ENCODE data around the gene HES7. TPM values are rescaled to one million over a fixed set of nuclear protein-coding genes. Genes with fewer than 3 reads are reported as not detected.
A peak's percentile ranks its signal among the peaks of the same experiment; 100 is the strongest.

The HES7 gene
- total RNA-seq, 4 donors from 2014 or later = 0.46 TPM; not detected in 3

- TF ChIP-seq, protein P1, sequence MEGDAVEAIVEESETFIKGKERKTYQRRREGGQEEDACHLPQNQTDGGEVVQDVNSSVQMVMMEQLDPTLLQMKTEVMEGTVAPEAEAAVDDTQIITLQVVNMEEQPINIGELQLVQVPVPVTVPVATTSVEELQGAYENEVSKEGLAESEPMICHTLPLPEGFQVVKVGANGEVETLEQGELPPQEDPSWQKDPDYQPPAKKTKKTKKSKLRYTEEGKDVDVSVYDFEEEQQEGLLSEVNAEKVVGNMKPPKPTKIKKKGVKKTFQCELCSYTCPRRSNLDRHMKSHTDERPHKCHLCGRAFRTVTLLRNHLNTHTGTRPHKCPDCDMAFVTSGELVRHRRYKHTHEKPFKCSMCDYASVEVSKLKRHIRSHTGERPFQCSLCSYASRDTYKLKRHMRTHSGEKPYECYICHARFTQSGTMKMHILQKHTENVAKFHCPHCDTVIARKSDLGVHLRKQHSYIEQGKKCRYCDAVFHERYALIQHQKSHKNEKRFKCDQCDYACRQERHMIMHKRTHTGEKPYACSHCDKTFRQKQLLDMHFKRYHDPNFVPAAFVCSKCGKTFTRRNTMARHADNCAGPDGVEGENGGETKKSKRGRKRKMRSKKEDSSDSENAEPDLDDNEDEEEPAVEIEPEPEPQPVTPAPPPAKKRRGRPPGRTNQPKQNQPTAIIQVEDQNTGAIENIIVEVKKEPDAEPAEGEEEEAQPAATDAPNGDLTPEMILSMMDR (IDR thresholded peaks at IDR 0.05) = no peak
- DNase-seq (ENCODE audit: low spot score) (no peak), ATAC-seq (ENCODE audit: low FRiP score) (no peak)
These were observed 35.7 kb upstream of the HES7 start for GRCh38 chr17:8159459-8160223.

DNA sequence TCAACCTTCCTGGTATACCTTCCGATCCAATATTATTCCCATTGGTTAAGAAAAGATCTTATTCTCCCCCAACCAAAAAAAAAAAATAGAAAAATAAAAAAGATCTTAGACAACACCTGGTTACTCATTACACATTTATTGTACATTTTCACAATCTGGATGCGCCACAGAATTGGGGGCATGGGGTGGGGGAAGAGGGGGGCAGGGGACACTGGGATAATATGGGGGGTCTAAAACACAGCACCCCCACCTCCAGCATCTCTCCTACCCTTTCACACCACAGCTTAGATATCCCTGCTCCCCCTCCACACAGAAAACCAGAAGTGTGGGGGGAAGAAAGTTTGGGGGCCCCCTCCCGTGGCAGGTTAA lies 35.1 kb upstream of the HES7 start:
- no peak for DNase-seq (ENCODE audit: low spot score)
- TF ChIP-seq, protein P1 (IDR thresholded peaks at IDR 0.05) = no peak
- ATAC-seq (ENCODE audit: low FRiP score) = no peak

DNA sequence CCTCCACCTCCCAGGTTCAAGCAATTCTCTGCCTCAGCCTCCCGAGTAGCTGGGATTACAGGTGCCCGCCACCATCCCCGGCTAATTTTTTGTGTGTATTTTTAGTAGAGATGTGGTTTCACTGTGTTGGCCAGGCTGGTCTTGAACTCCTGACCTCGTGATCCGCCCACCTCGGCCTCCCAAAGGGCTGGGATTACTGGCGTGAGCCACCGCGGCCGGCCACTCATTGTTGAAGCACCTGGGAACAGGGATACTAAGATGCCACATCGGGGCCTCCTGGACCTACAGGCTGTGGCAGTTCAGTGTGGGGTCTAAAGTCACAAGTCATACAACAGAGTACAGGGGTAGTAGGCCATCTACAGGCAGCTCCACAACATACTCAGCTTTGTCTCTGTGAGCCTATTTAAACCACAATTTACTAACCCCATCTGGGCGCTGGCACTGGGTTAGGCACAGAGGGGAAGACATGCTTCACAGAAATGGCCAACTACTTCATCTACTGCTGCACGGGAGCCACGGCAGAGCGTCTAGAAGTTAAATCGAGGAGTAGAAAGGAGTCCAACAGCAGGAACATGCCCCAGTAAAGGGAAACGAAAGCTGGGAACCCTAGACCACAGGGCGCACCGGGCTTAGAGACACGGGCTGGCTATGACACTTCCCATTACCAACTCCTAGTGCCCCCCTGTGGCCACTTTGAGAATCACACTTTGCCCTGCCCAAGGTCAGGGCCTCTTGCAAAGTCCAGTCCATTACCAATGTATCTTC lies 34.5 kb upstream of the HES7 start:
- TF ChIP-seq, protein P1 (IDR thresholded peaks at IDR 0.05) = peak in 2 of 3 donors; percentile 74 to 84
- DNase-seq (ENCODE audit: low spot score) = peak; percentile 99
- ATAC-seq (ENCODE audit: low FRiP score) = no peak

DNA sequence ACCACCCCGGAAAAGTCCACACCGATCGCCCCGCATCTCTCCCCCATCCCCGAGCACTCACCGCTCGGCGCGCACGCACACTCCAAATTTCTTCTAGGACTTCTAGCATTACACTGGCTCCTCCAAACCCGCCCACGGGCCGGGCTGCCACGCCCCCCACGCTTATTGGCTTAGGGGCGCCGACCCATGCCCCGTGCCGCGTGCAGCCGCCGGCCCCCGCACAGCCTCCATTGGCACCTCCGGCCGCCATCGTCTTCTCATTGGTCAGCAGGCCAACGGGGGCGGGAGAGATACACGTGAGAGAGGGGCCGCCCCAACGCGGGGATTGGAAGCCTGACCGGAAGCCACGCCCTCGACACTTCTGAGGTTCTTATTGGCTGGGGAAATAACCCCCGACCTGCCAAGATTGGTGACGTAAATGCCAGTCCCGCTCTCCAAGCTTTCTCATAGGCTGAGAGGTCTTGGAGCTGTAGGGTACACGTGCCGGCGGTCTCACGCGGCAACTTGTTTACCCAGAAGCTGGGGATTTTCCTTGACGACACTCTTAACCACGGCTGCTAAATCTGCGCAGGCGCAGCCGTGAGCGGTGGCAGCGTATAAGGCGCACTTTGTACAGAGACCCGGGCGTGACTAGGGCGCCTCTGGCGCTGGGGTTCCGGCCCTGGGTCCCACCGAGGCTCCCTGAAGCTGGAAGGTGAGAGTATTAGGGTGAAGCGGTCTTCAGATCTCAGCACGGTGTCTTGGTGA lies 32.5 kb upstream of the HES7 start:
- TF ChIP-seq, protein P1 (IDR thresholded peaks at IDR 0.05) = no peak
- peak; percentile 80 for ATAC-seq (ENCODE audit: low FRiP score)
- DNase-seq (ENCODE audit: low spot score) = peak; percentile 99

DNA sequence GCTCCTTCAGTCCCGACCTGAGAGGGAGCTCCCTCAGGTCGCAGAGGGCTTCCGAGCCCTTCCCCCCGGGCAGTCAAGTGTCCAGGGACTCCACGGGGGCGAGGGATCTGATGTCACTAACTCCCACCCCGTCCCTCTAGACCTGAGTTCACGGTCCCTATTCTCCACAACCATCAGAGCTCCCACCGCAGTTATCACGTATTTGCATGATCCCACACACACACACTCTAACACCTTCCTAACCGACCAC lies 32.0 kb upstream of the HES7 start:
- ATAC-seq (ENCODE audit: low FRiP score) (no peak), DNase-seq (ENCODE audit: low spot score) (no peak)
- TF ChIP-seq, protein P1 (IDR thresholded peaks at IDR 0.05) = no peak

DNA sequence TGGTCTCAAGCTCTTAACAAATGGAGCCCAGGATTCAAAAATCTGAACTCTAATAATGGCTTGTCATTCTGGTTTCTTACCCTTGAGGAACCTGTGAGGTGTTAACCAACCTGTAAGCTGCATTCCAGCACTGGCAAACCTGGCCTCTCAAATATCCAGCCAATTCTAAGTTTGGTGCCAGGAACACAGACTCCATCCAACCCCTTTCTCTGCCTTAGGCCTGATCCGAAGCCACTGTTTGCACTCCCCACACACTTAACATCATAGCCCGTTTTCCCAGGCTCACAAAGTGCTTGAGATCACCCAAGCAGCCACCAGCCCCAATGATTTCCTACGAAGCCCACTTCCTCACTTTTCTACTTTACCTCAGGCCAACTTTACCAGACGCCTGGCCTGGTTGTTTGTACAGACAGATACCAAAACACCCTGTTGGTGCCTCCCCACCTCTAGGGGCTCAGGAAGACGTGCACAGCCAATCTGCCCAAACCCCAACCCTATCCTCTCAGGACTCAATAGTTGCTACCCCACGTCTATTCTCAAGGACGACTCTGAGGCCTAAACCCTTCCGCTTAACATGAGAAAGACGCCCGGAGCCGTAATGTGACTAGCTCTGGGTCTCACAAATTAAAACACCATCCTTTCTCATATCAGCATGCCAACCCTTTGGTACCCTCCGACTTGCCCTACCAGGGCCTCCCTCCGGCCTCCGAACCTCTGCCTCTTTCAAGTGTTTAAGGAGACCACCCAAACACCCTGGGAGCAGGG lies 31.5 kb upstream of the HES7 start:
- TF ChIP-seq, protein P1 (IDR thresholded peaks at IDR 0.05) = no peak
- ATAC-seq (ENCODE audit: low FRiP score) = no peak
- DNase-seq (ENCODE audit: low spot score) = no peak

All from omental fat pad (tissue), 4 donors.